ENCODE measurements around the gene EFCAB6. TPM values are rescaled to one million over a fixed set of nuclear protein-coding genes. Genes with fewer than 3 reads are reported as not detected.

EFCAB6 gene
- total RNA-seq, 1 experiment from 2014 or later, result 0.52 TPM

DNA sequence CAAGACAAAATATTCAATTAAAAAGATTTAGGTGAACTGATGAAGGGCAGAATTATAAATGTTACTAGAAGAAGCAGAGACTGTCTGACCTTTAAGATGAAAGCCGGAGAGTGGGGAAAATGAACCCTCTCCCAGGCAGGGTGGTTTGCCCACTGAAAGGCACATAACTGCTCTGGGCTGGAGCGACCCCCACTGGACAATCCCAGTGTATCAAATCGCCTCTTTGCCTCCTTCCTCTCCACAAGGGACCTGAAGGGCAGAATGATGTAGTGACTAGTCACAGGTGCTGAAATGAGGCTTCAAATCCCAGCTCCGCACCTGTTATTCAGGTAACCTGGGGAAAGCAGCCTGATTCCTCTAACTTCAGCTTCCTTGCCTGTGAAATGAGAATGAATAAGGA, 69.0 kb downstream of the EFCAB6 start:
- TF ChIP-seq CTCF (IDR thresholded peaks at IDR 0.05 in 2 of 3, conservative IDR thresholded peaks at IDR 0.05 in 1 of 3; ENCODE audit: borderline replicate concordance in 1 of 3, insufficient read depth in 1 of 3, low read depth in 2 of 3, low read length in 2 of 3) (peak in 2 of 3 experiments; percentile 43 to 50; a peak in 4 of 6 replicates), RAD21 (IDR thresholded peaks at IDR 0.05; ENCODE audit: low read depth) (peak; percentile 45), ATF3 (IDR thresholded peaks at IDR 0.05) (no peak)
- Histone ChIP-seq H3K36me3 (ENCODE audit: control insufficient read depth in 1 of 2, insufficient read depth in 2 of 2, low read length in 2 of 2) (no peaks in the 10 kb centered on the region), H3K9me2 (ENCODE audit: insufficient read depth) (no peaks in the 10 kb centered on the region), H3K9me3 (ENCODE audit: control insufficient read depth in 1 of 2, insufficient read depth in 1 of 2, low read depth in 1 of 2, low read length in 2 of 2) (no peaks in the 10 kb centered on the region), H4K20me1 (ENCODE audit: insufficient read depth) (no peaks in the 10 kb centered on the region), H3K27me3 (ENCODE audit: insufficient read depth, low read length) (peaks cover 52% of the 10 kb centered on the region), H3K4me3 (replicated peaks in 1 of 2; ENCODE audit: low read depth in 1 of 2, low read length in 2 of 2) (no peak overlapping the region), H3K27ac (ENCODE audit: low read depth, low read length) (no peak overlapping the region), H2AFZ (ENCODE audit: low read depth, low read length, poor library complexity, severe bottlenecking) (no peak overlapping the region), H3K4me1 (ENCODE audit: control insufficient read depth in 1 of 2, insufficient read depth in 2 of 2, low read length in 2 of 2) (no peaks in the 10 kb centered on the region), H3K79me2 (ENCODE audit: insufficient read depth, low read length) (no peaks in the 10 kb centered on the region), H3K9ac (ENCODE audit: low read length) (no peak overlapping the region), H3K4me2 (ENCODE audit: low read length) (no peak overlapping the region)
- DNase-seq (ENCODE audit: low read depth, low spot score) (no peak), ATAC-seq (peak; percentile 54; the same call in 1 of the 2 replicates)
- ChIA-PET POLR2A (no interaction called here), RAD21 (ENCODE audit: low non-redundant PET in 1 of 2, low total read pairs in 2 of 2, uncharacterized antibody in 2 of 2, unreplicated experiment in 2 of 2) (no interaction called here), CTCF (interaction anchor here (0.5 kb wide), 1 partner anchor 339 kb away, joined by 3 read pairs; no protein-coding TSS in a partner anchor)
- intact Hi-C loops (cut with micrococcal nuclease), result loop anchor here (1.0 kb wide), 1 partner anchor 355 kb away; no protein-coding TSS in a partner anchor
- BruUV-seq (replicated peaks), result no TSS peak

DNA sequence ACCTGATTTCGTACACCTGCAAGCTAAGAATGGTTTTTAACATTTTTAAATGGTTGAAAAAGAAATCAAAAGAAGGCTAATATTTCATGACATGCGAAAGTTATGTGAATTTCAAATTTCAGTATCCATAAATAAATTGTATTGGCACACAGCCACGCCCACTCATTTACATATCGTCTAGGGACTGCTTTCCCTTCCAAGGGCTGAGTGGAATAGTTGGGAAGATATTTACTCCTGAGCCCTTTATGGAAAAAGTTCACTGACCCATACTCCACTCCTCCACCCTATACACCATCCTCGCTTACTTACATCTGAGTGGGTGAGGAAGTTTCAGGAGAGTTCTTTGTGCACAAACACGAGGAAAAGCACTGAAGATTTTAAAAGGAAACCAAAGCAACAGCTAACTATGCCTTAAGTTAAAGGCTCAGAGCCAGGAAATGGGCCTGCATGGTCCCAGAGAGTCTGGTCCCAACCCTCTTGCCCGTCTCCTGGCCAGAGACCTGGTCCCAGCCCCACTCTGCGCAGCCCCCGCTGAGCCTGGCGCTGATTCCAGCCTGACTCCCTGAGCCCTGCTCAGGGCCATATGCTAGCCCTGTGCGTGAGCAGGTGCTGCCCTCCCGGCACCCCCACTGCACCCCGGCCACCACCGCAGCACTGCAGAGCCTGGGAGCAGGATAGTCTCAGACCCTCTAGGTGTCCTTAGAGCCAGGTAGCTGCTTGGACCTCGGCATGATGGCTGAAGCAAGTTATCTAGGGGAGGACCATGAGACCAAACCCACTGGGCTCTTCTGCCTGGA, 69.8 kb downstream of the EFCAB6 start:
- ATAC-seq, result no peak
- RAD21 ChIA-PET (ENCODE audit: low non-redundant PET in 1 of 2, low total read pairs in 2 of 2, uncharacterized antibody in 2 of 2, unreplicated experiment in 2 of 2), result no interaction called here
- Histone ChIP-seq H4K20me1 (ENCODE audit: insufficient read depth) (no peaks in the 10 kb centered on the region), H2AFZ (ENCODE audit: low read depth, low read length, poor library complexity, severe bottlenecking) (no peak overlapping the region), H3K9ac (ENCODE audit: low read length) (no peak overlapping the region), H3K79me2 (ENCODE audit: insufficient read depth, low read length) (no peaks in the 10 kb centered on the region), H3K27ac (ENCODE audit: low read depth, low read length) (no peak overlapping the region), H3K36me3 (ENCODE audit: control insufficient read depth in 1 of 2, insufficient read depth in 2 of 2, low read length in 2 of 2) (no peaks in the 10 kb centered on the region), H3K9me2 (ENCODE audit: insufficient read depth) (no peaks in the 10 kb centered on the region), H3K4me1 (ENCODE audit: control insufficient read depth in 1 of 2, insufficient read depth in 2 of 2, low read length in 2 of 2) (no peaks in the 10 kb centered on the region), H3K4me2 (ENCODE audit: low read length) (no peak overlapping the region), H3K4me3 (replicated peaks in 1 of 2; ENCODE audit: low read depth in 1 of 2, low read length in 2 of 2) (no peak overlapping the region), H3K9me3 (ENCODE audit: control insufficient read depth in 1 of 2, insufficient read depth in 1 of 2, low read depth in 1 of 2, low read length in 2 of 2) (no peaks in the 10 kb centered on the region), H3K27me3 (ENCODE audit: insufficient read depth, low read length) (peaks cover 46% of the 10 kb centered on the region)
- CTCF ChIA-PET, result no interaction called here
- intact Hi-C loops (cut with micrococcal nuclease), result no loop called here
- DNase-seq (ENCODE audit: low read depth, low spot score), result no peak
- POLR2A ChIA-PET, result no interaction called here
- no TSS peak for BruUV-seq (replicated peaks)
- TF ChIP-seq YY1 (IDR thresholded peaks at IDR 0.05; ENCODE audit: extremely low read depth, insufficient replicate concordance, low read depth, low read length), result no peak
- TF ChIP-seq, protein P1, sequence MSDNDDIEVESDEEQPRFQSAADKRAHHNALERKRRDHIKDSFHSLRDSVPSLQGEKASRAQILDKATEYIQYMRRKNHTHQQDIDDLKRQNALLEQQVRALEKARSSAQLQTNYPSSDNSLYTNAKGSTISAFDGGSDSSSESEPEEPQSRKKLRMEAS (IDR thresholded peaks at IDR 0.05), result no peak
- TF ChIP-seq ZNF274 (IDR thresholded peaks at IDR 0.05; ENCODE audit: low read depth, low read length), result no peak
- TF ChIP-seq, protein P2, sequence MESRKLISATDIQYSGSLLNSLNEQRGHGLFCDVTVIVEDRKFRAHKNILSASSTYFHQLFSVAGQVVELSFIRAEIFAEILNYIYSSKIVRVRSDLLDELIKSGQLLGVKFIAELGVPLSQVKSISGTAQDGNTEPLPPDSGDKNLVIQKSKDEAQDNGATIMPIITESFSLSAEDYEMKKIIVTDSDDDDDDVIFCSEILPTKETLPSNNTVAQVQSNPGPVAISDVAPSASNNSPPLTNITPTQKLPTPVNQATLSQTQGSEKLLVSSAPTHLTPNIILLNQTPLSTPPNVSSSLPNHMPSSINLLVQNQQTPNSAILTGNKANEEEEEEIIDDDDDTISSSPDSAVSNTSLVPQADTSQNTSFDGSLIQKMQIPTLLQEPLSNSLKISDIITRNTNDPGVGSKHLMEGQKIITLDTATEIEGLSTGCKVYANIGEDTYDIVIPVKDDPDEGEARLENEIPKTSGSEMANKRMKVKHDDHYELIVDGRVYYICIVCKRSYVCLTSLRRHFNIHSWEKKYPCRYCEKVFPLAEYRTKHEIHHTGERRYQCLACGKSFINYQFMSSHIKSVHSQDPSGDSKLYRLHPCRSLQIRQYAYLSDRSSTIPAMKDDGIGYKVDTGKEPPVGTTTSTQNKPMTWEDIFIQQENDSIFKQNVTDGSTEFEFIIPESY (IDR thresholded peaks at IDR 0.05; ENCODE audit: extremely low read depth, insufficient replicate concordance, low read length), result no peak
- TF ChIP-seq ATF3 (IDR thresholded peaks at IDR 0.05), result no peak
- TF ChIP-seq SIN3A (IDR thresholded peaks at IDR 0.05; ENCODE audit: low read depth), result no peak
- no peak for TF ChIP-seq SP1 (IDR thresholded peaks at IDR 0.05; ENCODE audit: low read depth)
- TF ChIP-seq FOSL1 (IDR thresholded peaks at IDR 0.05; ENCODE audit: low read depth), result no peak
